ENCODE measurements around the gene CDC42BPG.
A peak's percentile ranks its signal among the peaks of the same experiment; 100 is the strongest.

The CDC42BPG gene

GRCh38 chr11:64871492-64871891, 27.0 kb upstream of the CDC42BPG start:
- no peaks in the 10 kb centered on the region for H3K9me3 ChIP-seq (ENCODE audit: control insufficient read depth, low read length)
- H3K27ac ChIP-seq (ENCODE audit: insufficient read depth, low read length, poor library complexity, severe bottlenecking), result peak overlapping the region; percentile 74
- H3K4me3 ChIP-seq (ENCODE audit: insufficient read depth, low read depth, low read length, poor library complexity, severe bottlenecking), result peak overlapping the region; percentile 52
- DNase-seq, result no peak
- peaks cover 38% of the 10 kb centered on the region for H3K36me3 ChIP-seq (ENCODE audit: control insufficient read depth, insufficient read depth, low read length)
- H3K27me3 ChIP-seq (replicated peaks; ENCODE audit: control insufficient read depth, insufficient read depth, low read length, poor library complexity, severe bottlenecking), result no peaks in the 10 kb centered on the region
- H3K4me1 ChIP-seq (ENCODE audit: control insufficient read depth, insufficient read depth, low read length, poor library complexity, severe bottlenecking), result peaks cover 83% of the 10 kb centered on the region

DNA sequence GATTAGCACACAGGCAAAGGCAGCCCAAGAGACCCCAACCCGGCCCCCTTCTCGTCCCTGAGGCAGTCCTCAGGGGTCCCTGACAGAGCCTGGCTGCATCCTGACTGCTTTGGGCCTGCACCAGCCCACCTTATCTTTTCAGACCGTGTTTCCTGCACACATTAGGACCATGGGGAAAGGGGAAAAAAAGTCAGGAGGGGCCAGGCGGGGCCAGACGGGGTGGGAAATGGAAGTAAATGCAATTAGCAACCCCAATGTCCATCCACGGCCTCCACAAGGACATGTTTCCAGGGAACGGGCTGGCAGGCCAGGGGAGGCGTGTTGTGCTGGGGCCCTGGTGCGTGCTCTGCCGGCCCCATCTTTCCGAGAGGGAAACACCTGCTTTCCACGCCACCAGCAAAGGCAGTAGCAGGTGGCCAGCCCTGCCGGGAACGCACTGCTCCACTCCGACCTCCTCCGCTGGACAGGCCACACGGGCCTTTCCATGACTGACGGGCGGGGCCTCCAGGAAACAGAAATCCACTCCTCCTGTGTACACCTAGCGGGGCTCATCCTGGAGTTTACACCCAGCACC, 26.5 kb upstream of the CDC42BPG start:
- peak overlapping the region; percentile 52 for H3K4me3 ChIP-seq (ENCODE audit: insufficient read depth, low read depth, low read length, poor library complexity, severe bottlenecking)
- H3K27ac ChIP-seq (ENCODE audit: insufficient read depth, low read length, poor library complexity, severe bottlenecking), result peak overlapping the region; percentile 74
- no peaks in the 10 kb centered on the region for H3K27me3 ChIP-seq (replicated peaks; ENCODE audit: control insufficient read depth, insufficient read depth, low read length, poor library complexity, severe bottlenecking)
- H3K4me1 ChIP-seq (ENCODE audit: control insufficient read depth, insufficient read depth, low read length, poor library complexity, severe bottlenecking), result peaks cover 83% of the 10 kb centered on the region
- H3K36me3 ChIP-seq (ENCODE audit: control insufficient read depth, insufficient read depth, low read length), result peaks cover 38% of the 10 kb centered on the region
- H3K9me3 ChIP-seq (ENCODE audit: control insufficient read depth, low read length), result no peaks in the 10 kb centered on the region
- DNase-seq, result no peak

DNA sequence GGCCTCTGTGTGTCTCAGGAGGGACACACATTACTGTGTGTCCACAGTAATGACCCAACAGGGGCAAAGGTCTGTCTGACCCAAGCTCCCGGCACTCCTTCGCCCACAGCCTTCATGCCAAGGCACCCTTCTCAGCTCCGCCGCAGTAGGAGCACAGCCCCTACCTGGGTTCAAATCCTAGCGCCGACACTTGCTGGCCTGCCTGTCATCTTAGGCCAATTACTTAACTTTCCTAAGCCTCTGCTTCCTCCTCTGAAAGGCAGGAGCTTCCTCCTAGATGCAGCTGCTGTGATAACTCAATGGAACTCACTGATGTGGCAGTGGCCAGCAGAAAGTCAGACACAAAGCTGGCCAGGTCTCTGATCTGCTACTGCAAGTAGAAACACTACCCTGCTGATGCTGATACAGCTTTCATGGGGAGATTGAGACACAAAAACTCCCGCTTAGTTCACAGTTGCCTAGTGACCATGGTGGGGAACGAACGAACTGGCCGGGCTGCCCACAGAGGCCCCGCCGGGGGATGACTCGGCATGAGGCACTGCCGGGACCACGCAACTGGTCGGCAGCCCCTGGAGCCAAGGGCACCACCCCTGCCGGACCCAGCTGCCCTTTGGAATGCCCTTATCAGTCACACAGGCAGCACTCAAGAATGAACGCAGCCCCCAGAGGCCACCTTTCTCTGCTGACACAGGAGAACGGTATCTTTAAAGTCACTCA, 25.9 kb upstream of the CDC42BPG start:
- Histone ChIP-seq H3K36me3 (ENCODE audit: control insufficient read depth, insufficient read depth, low read length) (peaks cover 38% of the 10 kb centered on the region), H3K9me3 (ENCODE audit: control insufficient read depth, low read length) (no peaks in the 10 kb centered on the region), H3K27me3 (replicated peaks; ENCODE audit: control insufficient read depth, insufficient read depth, low read length, poor library complexity, severe bottlenecking) (no peaks in the 10 kb centered on the region), H3K4me1 (ENCODE audit: control insufficient read depth, insufficient read depth, low read length, poor library complexity, severe bottlenecking) (peaks cover 85% of the 10 kb centered on the region), H3K27ac (ENCODE audit: insufficient read depth, low read length, poor library complexity, severe bottlenecking) (peak overlapping the region; percentile 74), H3K4me3 (ENCODE audit: insufficient read depth, low read depth, low read length, poor library complexity, severe bottlenecking) (peak overlapping the region; percentile 52)
- DNase-seq, result no peak

DNA sequence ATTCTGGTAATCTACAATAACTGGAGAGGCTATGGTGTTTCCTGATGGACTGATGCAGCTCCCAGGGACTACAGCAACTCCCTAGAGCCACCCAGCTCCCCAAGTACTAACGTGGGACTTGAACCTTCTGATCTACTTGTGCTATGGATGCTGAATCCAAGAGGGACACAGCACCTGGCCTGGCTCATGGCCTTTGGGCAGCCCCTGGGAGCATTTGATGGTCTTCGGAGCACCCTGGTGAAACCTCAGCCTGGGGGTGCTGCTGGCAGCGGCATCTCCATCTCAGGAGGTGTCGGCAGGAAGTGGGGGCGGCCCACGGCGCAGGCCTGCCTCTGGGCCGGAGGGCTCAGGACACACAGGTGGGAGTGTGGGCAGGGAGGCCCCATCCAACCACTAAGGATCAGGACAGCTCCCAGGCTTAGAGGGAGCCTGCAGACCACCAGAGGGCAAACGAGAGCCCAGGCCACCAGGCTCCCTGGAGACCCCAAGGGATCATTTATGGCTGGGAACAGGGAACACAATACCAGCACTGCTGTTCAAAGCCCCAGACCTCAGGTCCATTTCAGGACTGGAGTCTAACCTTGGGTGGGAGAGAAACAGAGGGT, 25.2 kb upstream of the CDC42BPG start:
- peaks cover 37% of the 10 kb centered on the region for H3K36me3 ChIP-seq (ENCODE audit: control insufficient read depth, insufficient read depth, low read length)
- H3K27me3 ChIP-seq (replicated peaks; ENCODE audit: control insufficient read depth, insufficient read depth, low read length, poor library complexity, severe bottlenecking), result no peaks in the 10 kb centered on the region
- H3K27ac ChIP-seq (ENCODE audit: insufficient read depth, low read length, poor library complexity, severe bottlenecking), result peak overlapping the region; percentile 74
- no peak for DNase-seq
- H3K4me3 ChIP-seq (ENCODE audit: insufficient read depth, low read depth, low read length, poor library complexity, severe bottlenecking), result peak overlapping the region; percentile 52
- H3K4me1 ChIP-seq (ENCODE audit: control insufficient read depth, insufficient read depth, low read length, poor library complexity, severe bottlenecking), result peaks cover 86% of the 10 kb centered on the region
- H3K9me3 ChIP-seq (ENCODE audit: control insufficient read depth, low read length), result no peaks in the 10 kb centered on the region

DNA sequence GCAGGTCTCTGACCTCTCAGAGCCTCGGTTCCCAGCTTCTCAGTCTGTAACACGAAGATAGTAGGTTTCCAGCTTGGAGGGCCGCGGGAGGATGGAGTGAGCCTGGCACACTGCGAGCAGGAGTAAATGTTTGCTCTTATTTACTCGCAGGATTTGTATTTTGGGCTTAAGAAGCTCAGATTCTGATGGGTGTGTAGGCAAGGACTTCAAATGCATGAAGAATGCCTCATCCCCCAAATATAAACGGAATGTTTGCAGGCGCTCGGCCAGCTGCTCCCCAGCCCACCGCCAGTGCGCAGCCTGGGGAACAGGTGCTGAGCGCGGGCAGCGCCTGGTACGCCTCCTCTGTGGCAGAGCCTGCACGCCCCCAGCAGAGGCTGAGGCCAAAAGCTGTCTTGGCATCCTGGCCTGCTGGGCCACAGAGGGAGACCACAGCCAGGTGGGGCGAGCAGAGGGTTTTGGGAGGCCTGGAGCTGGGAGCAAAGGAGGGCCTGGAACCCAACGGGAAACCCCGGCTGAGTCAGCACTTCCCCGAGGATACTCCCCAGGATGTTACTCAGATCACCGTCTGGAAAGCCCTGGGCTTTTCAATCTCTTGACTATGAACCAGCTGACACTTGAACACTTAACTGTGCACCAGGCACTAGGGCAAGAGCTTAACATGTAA, 24.6 kb upstream of the CDC42BPG start:
- peak; percentile 53 to 55 (median 55) for DNase-seq
- Histone ChIP-seq H3K4me1 (ENCODE audit: control insufficient read depth, insufficient read depth, low read length, poor library complexity, severe bottlenecking) (peaks cover 89% of the 10 kb centered on the region), H3K36me3 (ENCODE audit: control insufficient read depth, insufficient read depth, low read length) (peaks cover 31% of the 10 kb centered on the region), H3K4me3 (ENCODE audit: insufficient read depth, low read depth, low read length, poor library complexity, severe bottlenecking) (peak overlapping the region; percentile 52), H3K27me3 (replicated peaks; ENCODE audit: control insufficient read depth, insufficient read depth, low read length, poor library complexity, severe bottlenecking) (no peaks in the 10 kb centered on the region), H3K27ac (ENCODE audit: insufficient read depth, low read length, poor library complexity, severe bottlenecking) (peak overlapping the region; percentile 74), H3K9me3 (ENCODE audit: control insufficient read depth, low read length) (no peaks in the 10 kb centered on the region)

DNA sequence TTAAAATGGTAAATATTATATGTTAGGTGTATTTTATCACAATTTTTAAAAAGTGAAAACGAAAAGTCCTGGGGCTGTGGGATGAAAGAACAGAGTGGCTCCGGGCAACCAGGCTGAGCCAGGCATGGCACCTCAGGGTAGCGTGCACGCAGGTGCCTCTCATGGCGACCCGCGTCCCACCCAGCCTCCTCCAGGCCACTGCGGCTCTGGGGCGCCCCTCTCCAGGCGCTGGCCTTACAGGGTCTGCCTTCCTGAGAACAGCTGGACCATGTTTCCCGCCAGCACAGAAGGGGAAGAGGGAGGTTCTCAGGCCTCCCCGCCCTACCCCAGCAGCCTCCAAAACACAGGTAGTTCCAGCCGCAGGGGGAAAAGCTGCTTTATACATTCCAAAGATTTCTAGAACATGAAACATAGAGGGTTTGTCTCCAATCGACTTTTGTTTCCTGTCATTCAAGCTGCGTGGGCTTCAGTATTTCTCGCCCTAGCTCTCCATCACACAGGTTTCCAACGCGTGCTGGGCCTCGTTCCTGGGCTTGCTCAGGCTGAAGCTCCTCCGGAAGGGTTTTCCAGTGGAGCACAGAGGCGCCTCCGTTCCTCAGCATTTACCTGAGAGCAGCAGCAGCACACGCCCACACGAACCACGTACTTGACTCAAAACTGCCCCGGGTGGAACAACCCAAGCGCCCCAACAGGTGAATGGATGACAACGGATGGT, 23.5 kb upstream of the CDC42BPG start:
- peaks cover 95% of the 10 kb centered on the region for H3K4me1 ChIP-seq (ENCODE audit: control insufficient read depth, insufficient read depth, low read length, poor library complexity, severe bottlenecking)
- H3K4me3 ChIP-seq (ENCODE audit: insufficient read depth, low read depth, low read length, poor library complexity, severe bottlenecking), result peak overlapping the region; percentile 52
- no peaks in the 10 kb centered on the region for H3K27me3 ChIP-seq (replicated peaks; ENCODE audit: control insufficient read depth, insufficient read depth, low read length, poor library complexity, severe bottlenecking)
- no peak for DNase-seq
- H3K36me3 ChIP-seq (ENCODE audit: control insufficient read depth, insufficient read depth, low read length), result peaks cover 27% of the 10 kb centered on the region
- peak overlapping the region; percentile 74 for H3K27ac ChIP-seq (ENCODE audit: insufficient read depth, low read length, poor library complexity, severe bottlenecking)
- no peaks in the 10 kb centered on the region for H3K9me3 ChIP-seq (ENCODE audit: control insufficient read depth, low read length)

GRCh38 chr11:64866173-64866491, 21.7 kb upstream of the CDC42BPG start:
- Histone ChIP-seq H3K27me3 (replicated peaks; ENCODE audit: control insufficient read depth, insufficient read depth, low read length, poor library complexity, severe bottlenecking) (no peaks in the 10 kb centered on the region), H3K36me3 (ENCODE audit: control insufficient read depth, insufficient read depth, low read length) (peaks cover 12% of the 10 kb centered on the region), H3K27ac (ENCODE audit: insufficient read depth, low read length, poor library complexity, severe bottlenecking) (peak overlapping the region; percentile 83), H3K4me1 (ENCODE audit: control insufficient read depth, insufficient read depth, low read length, poor library complexity, severe bottlenecking) (peaks cover 97% of the 10 kb centered on the region), H3K9me3 (ENCODE audit: control insufficient read depth, low read length) (no peaks in the 10 kb centered on the region), H3K4me3 (ENCODE audit: insufficient read depth, low read depth, low read length, poor library complexity, severe bottlenecking) (no peak overlapping the region)
- no peak for DNase-seq

DNA sequence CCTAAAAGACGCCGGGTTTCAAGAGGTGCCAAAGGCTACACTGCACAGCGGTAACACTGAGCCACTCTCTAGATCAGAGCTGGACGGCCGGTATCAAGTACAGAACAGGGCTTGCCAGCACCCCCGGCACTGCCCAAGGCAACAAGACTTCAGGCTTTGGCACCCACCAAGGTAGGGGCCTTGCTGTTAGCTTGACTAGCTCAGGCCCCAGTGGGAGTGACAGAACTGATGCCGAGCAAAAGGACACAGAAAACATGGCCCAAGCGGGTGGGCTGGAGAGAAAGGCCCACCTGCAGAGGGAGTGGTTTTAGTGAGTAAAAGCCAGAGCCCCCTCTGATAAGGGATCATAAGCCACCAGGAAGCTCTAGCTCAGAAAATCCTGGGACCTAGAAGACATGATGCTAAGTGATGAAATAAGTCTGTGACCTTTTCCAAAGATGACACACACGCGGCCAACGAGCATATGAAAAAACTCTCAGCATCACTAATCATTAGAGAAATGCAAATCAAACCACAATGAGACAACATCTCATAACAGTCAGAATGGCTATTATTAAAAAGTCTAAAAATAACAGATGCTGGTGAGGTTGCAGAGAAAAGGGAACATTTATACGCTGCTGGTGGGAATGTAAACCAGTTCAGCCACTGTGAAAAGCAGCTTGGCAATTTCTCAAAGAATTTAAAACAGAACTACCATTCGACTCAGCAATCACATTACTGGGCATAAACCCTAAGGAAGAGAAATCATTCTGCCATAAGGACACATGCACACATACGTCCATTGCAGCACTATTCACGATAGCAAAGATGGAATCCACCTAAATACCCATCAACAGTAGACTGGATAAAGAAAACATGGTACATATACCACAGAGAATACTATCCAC, 21.1 kb upstream of the CDC42BPG start:
- no peaks in the 10 kb centered on the region for H3K9me3 ChIP-seq (ENCODE audit: control insufficient read depth, low read length)
- peaks cover 93% of the 10 kb centered on the region for H3K4me1 ChIP-seq (ENCODE audit: control insufficient read depth, insufficient read depth, low read length, poor library complexity, severe bottlenecking)
- H3K27ac ChIP-seq (ENCODE audit: insufficient read depth, low read length, poor library complexity, severe bottlenecking), result peak overlapping the region; percentile 83
- H3K4me3 ChIP-seq (ENCODE audit: insufficient read depth, low read depth, low read length, poor library complexity, severe bottlenecking), result peak overlapping the region; percentile 39
- no peaks in the 10 kb centered on the region for H3K27me3 ChIP-seq (replicated peaks; ENCODE audit: control insufficient read depth, insufficient read depth, low read length, poor library complexity, severe bottlenecking)
- no peak for DNase-seq
- H3K36me3 ChIP-seq (ENCODE audit: control insufficient read depth, insufficient read depth, low read length), result peaks cover 6% of the 10 kb centered on the region

Measured in effector memory CD4-positive, alpha-beta T cell (primary cell).